Activated T-cell treated with anti-CD3 and anti-CD28 coated beads for 1 hour (primary cell): Measurements from ENCODE around the gene FTO.

Experiments used
- DNase-seq: peaks from one replicate; pipeline ENCODE4 v3.0.0-alpha.2; 2020; ENCODE audit warnings: low read depth

Gene FTO

GRCh38 chr16:53967572-53967971 lies 263.6 kb downstream of the FTO start:
- no peak for DNase-seq

DNA sequence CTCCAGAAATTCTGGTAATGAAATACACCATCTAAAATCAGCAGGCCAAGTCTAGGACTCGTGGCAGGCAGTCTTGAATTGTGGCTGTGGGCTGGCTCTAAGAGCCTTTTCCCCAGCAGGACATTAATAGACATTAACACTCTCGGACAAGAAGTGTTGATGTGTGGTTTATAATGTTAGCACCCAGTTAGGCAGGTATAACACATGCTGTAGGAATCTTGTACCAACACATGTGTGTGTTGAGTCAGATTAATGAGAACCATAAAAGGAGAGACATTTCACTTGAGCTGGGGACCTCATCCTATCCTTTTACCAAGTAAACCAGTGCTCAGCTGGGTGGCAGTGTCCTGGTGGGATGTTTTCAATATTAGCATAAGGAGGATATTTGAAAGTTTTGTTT lies 264.5 kb downstream of the FTO start:
- DNase-seq = no peak

- DNase-seq = no peak
These were observed 264.9 kb downstream of the FTO start for GRCh38 chr16:53968896-53969295.

DNA sequence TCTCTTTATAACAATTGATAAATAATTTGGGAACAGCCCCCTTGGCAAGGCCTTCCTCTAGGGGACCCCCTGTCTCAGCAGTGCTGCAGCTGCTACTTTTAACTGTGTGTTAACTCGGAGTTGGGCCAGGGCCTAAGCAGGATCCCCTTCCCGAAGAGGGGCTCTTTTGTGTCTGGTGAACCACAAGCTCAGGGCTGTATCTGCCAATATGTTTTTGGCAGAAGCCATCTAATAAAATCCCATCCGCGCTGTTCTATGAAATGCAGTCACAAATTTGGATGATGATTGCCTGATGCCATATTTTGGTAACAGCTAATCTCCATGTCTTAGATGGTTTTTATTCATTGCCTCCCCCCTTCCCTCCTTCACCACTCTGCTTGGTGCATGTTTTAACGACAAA lies 267.7 kb downstream of the FTO start:
- DNase-seq = no peak

DNA sequence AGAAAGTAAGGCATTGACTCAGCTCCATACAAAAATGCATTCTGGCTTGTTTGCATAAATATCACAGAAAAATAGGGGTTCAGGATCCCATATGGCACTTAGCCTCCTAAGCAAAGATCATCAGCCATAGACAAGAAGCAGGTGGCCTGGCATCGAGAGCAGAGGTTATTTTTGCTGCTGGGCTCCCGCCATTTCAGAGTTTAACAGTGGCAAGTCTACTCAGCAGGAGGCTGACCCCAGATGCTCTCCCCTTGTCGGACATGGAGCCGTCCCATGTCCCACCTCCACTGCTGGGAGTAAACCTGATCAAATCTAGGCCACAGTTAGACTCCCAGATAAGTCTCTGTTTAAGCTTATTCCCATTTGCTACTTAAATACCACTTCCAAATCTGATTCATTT lies 269.1 kb downstream of the FTO start:
- DNase-seq = no peak

DNA sequence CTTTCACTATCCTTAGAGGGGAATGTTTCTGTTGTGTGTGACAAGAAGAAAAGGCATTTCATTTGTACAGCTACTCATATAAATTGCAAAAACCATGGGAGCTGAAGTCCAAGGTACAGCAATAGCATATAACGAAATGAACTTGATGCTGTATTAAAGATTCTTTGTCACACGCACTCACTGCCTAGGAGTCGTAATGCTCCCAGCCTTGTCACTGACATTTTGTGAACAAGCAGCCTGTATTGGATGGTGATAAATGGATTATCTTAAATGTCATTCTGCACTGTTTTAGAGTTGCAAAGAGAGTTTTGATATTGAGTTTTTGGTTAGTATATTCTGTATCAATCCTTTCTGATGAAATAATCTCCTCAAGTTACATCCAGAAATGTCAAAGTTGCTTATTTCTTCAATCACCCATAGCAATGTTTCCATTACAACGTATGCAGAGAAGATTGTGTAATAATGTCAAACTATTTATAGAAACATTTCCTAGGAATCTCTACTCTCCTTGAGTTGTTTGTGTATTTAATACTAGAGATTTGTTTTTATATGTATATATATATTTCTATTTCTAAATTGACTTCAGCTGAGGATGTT lies 270.6 kb downstream of the FTO start:
- DNase-seq = no peak

GRCh38 chr16:53980675-53981074 lies 276.7 kb downstream of the FTO start:
- no peak for DNase-seq

- DNase-seq = no peak
These were observed 278.7 kb downstream of the FTO start for GRCh38 chr16:53982631-53983042.

- DNase-seq = no peak
These were observed 281.0 kb downstream of the FTO start for GRCh38 chr16:53984936-53985335.

- no peak for DNase-seq
These were observed 281.9 kb downstream of the FTO start for GRCh38 chr16:53985861-53986260.

DNA sequence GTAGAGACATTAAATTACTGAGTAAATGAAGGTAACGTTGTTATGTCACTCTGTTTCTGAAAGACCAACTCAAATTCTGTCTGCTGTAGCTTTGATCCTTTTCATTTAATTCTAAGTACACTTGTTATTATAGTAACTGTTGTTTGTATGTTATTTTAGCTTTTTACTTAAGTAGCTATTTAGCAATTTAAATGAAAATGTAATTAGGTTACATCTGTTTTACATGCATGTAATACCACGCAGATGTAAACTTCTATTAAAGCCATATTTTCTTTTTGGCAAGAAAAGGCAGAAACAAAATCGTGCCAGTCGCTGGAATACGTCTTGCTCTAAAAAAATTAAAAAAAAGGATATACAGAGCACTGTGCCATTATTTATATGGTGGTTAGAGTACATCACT lies 282.8 kb downstream of the FTO start:
- no peak for DNase-seq

GRCh38 chr16:53988136-53988535 lies 284.2 kb downstream of the FTO start:
- DNase-seq = no peak

DNA sequence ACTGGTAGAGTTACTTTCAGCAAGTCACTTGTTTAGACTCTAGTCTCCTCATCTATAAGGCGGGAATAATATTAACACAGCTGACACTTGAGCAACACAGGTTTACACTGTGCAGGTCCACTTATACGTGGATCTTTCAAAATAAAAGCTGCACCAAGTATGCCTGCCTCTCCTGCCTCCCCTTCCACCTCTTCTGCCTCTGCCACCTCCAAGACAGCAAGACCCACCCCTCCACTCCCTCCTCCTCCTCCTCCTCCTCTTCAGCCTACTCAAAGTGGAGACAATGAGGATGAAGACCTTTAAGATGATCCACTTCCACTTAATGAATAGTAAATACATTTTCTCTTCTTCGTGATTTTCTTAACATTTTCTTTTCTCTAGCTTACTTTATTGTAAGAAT lies 285.6 kb downstream of the FTO start:
- DNase-seq = no peak

DNA sequence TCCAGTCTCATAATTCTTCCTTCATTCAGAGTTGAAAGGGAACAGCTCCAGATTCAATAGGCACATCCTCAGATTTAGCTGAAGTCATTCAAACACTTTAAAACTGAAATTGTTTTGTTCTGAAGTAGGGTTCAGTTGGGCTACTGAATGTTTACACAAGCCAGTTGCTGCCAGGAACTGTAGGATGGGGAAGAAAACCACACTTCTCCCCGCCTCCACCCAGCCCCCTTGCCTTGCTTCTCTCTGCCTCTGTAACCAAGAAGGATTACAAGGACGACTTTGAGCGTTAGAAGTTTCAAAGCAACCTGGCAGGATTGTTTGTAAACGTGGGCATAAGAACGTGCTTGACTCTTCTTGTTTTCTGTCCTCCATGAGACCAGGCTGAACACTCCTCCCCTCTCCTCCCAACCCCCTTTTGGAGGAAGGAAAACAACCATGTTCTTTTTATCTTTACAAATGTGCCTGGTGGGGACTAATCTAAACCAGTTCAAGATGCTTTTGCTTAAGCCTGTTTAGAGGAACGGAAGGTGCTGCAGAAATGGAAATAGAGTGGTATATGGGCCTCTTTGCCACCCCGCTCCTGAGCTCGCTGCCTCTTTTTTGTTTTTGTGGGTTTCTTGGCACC lies 287.9 kb downstream of the FTO start:
- no peak for DNase-seq

DNA sequence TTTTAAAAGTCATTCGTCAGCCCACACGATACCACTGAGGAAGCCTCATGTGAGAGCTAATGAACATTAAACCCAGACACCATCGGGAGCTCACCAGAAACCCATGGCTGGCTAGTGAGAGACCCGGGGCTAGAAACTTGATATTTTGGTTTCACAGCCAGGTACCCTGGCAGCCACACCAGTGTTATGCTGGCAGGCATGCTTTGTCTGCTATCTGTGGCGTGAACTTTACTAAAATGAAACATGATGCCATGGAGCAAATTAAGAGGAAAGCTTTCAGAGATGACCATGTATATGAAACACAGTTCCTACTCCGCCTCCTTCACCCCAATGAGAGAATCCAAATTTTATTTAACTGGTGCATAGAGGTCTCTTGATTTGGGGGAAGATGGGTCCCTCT lies 291.4 kb downstream of the FTO start:
- DNase-seq = no peak

GRCh38 chr16:53996961-53997360 lies 293.0 kb downstream of the FTO start:
- no peak for DNase-seq

DNA sequence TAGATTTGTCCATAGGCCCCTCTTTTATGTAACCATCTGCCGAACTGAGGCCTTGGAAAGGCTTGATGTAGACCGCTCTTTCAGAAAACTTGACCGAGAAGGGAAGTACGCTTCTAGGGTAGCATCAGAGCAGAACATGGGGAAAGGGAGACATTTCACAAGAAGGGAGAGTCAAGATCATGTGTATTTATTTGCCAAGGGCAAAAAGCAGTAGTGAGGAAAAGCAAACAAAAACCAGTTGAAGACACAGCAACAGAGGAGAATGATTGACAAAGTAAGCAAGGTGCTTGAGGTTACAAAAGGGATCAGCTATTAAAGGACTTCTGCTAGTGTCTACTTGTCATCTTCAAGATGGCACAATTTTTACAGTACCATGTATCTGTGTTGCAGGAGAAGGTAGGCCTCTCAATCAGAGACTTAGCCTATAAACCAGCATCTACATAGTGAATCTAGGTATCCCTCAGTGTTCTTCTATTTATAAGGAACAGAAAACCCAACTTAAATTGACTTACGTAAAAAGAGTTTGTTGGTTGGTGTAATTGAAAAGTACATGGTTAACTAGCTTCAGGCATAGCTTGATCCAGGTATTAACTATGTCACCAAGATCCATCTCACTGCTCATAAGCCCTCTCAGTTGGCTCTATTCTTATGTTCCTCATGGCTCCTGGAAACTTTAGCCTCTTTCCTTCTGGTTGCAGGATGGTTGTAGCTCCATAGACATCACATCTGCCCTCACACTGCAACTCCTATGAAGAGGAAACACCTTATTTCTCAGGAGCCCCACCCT lies 294.3 kb downstream of the FTO start:
- no peak for DNase-seq

DNA sequence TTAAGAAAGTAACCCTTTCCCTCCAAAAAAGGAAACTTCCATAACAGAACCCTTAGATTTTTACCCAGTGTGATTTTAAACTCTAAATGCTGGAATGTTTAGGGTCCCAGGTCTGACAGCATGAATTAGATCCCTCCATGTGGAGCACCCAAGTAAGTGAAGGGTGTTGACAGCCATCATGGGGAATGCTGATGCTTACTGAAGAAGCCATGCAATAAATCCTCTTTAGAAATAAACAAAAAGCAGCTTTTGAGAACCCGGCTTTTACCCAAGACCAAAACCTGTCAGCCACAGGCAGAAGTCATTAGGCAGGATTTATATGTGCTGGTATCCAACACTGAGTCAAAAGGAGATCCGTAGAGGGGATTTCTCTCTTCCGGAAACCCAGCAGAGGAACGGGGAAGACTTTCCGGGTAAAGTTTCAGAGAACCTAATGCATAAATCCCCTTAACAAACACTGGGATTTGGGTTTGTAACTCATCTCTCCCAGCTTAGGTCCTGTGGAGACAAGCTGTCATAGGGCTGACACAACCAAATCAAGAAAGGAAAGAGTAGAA lies 295.1 kb downstream of the FTO start:
- DNase-seq = no peak

GRCh38 chr16:53999841-54000240 lies 295.9 kb downstream of the FTO start:
- DNase-seq = no peak

DNA sequence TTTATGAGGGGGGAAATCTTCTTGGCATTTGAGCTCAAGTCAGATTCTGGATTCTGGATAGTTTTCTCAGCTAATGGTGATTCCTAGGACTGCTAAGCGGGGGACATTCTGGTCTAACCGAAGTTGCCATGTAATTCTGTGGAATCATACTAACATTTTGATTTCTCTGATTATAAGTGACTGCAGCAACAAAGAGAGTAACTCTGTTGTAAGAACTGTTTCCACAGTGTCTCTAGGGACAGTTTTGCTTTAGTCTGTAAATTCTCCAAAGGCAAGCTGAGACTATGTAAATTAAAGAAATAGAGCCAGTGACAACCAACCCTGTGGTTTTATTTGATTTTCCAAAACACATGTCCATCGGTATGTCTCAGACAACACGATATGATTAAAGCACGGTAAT lies 296.4 kb downstream of the FTO start:
- no peak for DNase-seq

DNA sequence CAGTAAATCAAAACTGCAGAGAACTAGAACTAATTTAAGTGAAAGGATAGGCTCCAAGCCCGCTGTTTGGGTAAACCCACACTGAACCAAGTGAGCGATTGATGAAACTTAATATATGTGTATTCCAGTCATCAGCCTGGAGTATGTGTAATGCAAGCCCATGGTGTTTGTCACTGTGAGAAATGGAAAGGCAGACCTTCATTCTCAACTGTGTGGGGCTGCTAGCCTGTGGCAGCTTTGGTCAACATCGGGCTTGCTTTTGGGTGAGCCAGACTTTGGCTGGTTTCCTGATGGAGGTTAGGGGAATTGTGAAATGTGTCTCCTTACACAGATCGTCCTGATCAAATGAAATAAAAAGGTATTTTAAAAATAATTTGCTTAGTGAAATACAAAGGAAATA lies 302.7 kb downstream of the FTO start:
- DNase-seq = no peak

GRCh38 chr16:54007504-54007903 lies 303.5 kb downstream of the FTO start:
- DNase-seq = no peak

- no peak for DNase-seq
These were observed 305.7 kb downstream of the FTO start for GRCh38 chr16:54009464-54010176.
